Kidney epithelial cell (primary cell): Measurements from ENCODE around the gene C10orf67. TPM values are rescaled to one million over a fixed set of nuclear protein-coding genes. Genes with fewer than 3 reads are reported as not detected.

Experiments used
- DNase-seq: peaks from one replicate; pipeline ENCODE4 v3.0.0-alpha.2; 2010; ENCODE audit warnings: low read depth
- H3K27me3 ChIP-seq: 2 replicates; pipeline ENCODE4 v1.6.0; 2011; ENCODE audit warnings: low read length; ENCODE audit not compliant: control insufficient read depth, insufficient read depth
- H3K36me3 ChIP-seq: 2 replicates; pipeline ENCODE4 v1.5.1; 2011; ENCODE audit warnings: low read length; ENCODE audit not compliant: control insufficient read depth, insufficient read depth
- H3K4me3 ChIP-seq: 2 replicates; pipeline ENCODE4 v1.5.1; 2011; ENCODE audit warnings: low read depth, mild to moderate bottlenecking, control low read depth, low read length
- CTCF ChIP-seq: IDR thresholded peaks from 2 replicates; pipeline ENCODE4 v1.5.1; 2011; ENCODE audit warnings: mild to moderate bottlenecking, moderate library complexity, low read length, control low read depth, inconsistent platforms; ENCODE audit not compliant: insufficient read depth, poor library complexity, severe bottlenecking
- total RNA-seq: library from RNA; depleted of rRNA; stranded (reverse); fragments of >200 nt; gene quantifications from 2 replicates; pipeline ENCODE4 v1.2.3, GENCODE V29; 2015

C10orf67 gene
- total RNA-seq, 1 donor from 2014 or later = not detected

- H3K27me3 ChIP-seq = no peaks in the 10 kb centered on the region
- no peak for TF ChIP-seq CTCF
- no peaks in the 10 kb centered on the region for H3K36me3 ChIP-seq
- no peak for DNase-seq
- no peak overlapping the region for H3K4me3 ChIP-seq
These were observed 19.8 kb upstream of the C10orf67 start for GRCh38 chr10:23364378-23364777.

DNA sequence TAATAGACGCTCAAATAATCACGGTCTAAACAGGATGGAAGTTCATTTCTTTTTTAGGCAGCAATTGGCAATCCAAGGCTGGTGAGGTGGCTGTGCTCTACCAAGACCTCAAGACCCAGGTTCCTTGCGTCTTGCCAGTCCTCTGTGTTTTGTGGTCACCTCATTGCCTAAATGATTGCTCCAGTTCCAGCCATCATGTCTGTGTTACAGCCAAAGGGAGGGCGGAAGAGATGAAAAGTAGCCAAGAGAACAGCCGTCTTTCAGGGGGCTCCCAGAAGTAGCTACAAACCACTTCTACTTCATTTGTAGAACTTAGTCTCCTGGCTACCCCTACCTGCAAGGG is 19.2 kb upstream of the C10orf67 start:
- Histone ChIP-seq H3K4me3 (no peak overlapping the region), H3K36me3 (no peaks in the 10 kb centered on the region), H3K27me3 (no peaks in the 10 kb centered on the region)
- DNase-seq = no peak
- no peak for TF ChIP-seq CTCF

DNA sequence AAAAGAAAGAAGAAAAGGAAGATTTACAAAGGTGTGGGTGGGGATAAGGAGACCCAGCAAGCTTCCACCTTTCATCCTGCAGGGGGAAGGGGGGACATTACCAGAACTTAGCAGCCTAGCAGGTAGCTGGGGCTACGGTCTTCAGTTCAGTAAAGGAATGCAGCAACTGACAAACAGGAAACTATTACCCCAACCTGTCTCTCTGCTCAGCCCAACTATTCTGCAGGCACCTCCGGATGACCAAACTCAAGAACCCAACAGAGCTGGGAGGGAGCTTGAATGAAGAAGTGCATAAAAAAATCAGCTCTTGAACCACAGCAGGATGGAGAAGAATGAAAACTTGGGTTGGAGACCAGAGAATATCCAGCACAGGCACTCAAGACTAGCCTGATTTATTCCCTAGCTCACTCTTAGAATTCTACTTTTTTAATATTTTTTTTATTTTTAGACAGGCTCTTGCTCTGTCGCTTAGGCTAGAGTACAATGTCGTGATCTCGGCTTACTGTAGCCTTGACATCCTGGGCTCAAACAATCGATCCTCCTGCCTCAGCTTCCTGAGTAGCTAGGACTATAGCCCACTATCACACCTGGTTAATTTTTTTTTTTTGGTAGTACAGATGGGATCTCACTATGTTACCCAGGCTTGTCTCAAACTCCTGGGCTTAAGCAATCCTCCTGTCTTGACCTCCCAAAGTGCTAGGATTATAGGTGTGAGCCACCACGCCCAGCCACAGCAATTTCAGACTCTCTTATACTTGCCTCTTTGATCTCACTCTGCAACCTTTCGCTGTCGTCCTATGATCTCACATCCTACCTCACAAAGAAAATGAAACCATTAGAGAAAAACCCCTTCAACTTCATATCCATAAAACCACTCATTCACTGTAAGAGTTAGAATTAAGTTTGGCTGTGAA is 18.5 kb upstream of the C10orf67 start:
- no peak overlapping the region for H3K4me3 ChIP-seq
- DNase-seq = no peak
- no peaks in the 10 kb centered on the region for H3K27me3 ChIP-seq
- no peaks in the 10 kb centered on the region for H3K36me3 ChIP-seq
- TF ChIP-seq CTCF = no peak

- TF ChIP-seq CTCF = no peak
- no peak overlapping the region for H3K4me3 ChIP-seq
- DNase-seq = no peak
- H3K27me3 ChIP-seq = no peaks in the 10 kb centered on the region
- no peaks in the 10 kb centered on the region for H3K36me3 ChIP-seq
These were observed 17.7 kb upstream of the C10orf67 start for GRCh38 chr10:23362069-23362830.

- Histone ChIP-seq H3K27me3 (no peaks in the 10 kb centered on the region), H3K36me3 (no peaks in the 10 kb centered on the region), H3K4me3 (no peak overlapping the region)
- TF ChIP-seq CTCF = no peak
- no peak for DNase-seq
These were observed 17.1 kb upstream of the C10orf67 start for GRCh38 chr10:23361665-23362064.
